GM19397 (cell line): Measurements from ENCODE around the gene DYNLRB1.
"Not testable (repeated sequence)": the region's sequence is repeated elsewhere in the genome, so short reads cannot be mapped to it uniquely, and the experiment has no call there.

Source experiments
- ATAC-seq: cut with Tn5 transposase; IDR thresholded peaks from one replicate; pipeline ENCODE4 v1.9.1; 2021; ENCODE audit warnings: mild to moderate bottlenecking, moderate library complexity; ENCODE audit not compliant: unreplicated experiment

The DYNLRB1 gene

GRCh38 chr20:34516247-34517113 lies at the start of gene DYNLRB1:
Gene DYNLRB1, plus strand, starts transcription at chr20:34516422. Its CDS starts 37 bp downstream, at chr20:34516459.
- ATAC-seq = peak; percentile 74

GRCh38 chr20:34468951-34469350 lies 47.3 kb upstream of the DYNLRB1 start:
- ATAC-seq = no peak

GRCh38 chr20:34472246-34472925 lies 43.8 kb upstream of the DYNLRB1 start:
- no peak for ATAC-seq

- ATAC-seq = no peak
Observed at GRCh38 chr20:34473262-34473883, 42.8 kb upstream of the DYNLRB1 start.

- no peak for ATAC-seq
Observed at GRCh38 chr20:34475979-34476736, 40.1 kb upstream of the DYNLRB1 start.

GRCh38 chr20:34479627-34480026 lies 36.6 kb upstream of the DYNLRB1 start:
- no peak for ATAC-seq

GRCh38 chr20:34482154-34482553 lies 34.1 kb upstream of the DYNLRB1 start:
- ATAC-seq = not testable (repeated sequence)

GRCh38 chr20:34483585-34484220 lies 32.5 kb upstream of the DYNLRB1 start:
- not testable (repeated sequence) for ATAC-seq

- no peak for ATAC-seq
Observed at GRCh38 chr20:34485068-34485634, 31.1 kb upstream of the DYNLRB1 start.

- ATAC-seq = no peak
Observed at GRCh38 chr20:34491226-34491931, 24.8 kb upstream of the DYNLRB1 start.

- ATAC-seq = no peak
Observed at GRCh38 chr20:34491932-34492509, 24.2 kb upstream of the DYNLRB1 start.

- ATAC-seq = no peak
Observed at GRCh38 chr20:34493646-34494045, 22.6 kb upstream of the DYNLRB1 start.

- ATAC-seq = no peak
Observed at GRCh38 chr20:34495307-34495706, 20.9 kb upstream of the DYNLRB1 start.

GRCh38 chr20:34495916-34496315 lies 20.3 kb upstream of the DYNLRB1 start:
- no peak for ATAC-seq

- not testable (repeated sequence) for ATAC-seq
Observed at GRCh38 chr20:34497596-34497995, 18.6 kb upstream of the DYNLRB1 start.

- no peak for ATAC-seq
Observed at GRCh38 chr20:34500823-34501222, 15.4 kb upstream of the DYNLRB1 start.

- no peak for ATAC-seq
Observed at GRCh38 chr20:34506480-34506879, 9.7 kb upstream of the DYNLRB1 start.

GRCh38 chr20:34507702-34508413 lies 8.4 kb upstream of the DYNLRB1 start:
- no peak for ATAC-seq
